SK-N-SH treated with all-trans-retinoic acid at 6 μM for 48 hours (cell line): ENCODE data around the gene TMEM132C.

Experiments used
- ATAC-seq: fragments of 200-7000 bp; cut with Tn5 transposase; 3 replicates; pipeline ENCODE4 v1.9.1; 2020; ENCODE audit warnings: mild to moderate bottlenecking, moderate library complexity
- ARNTL ChIP-seq: fragments of 450-650 bp; formaldehyde crosslinking; IDR thresholded peaks from 2 replicates; pipeline ENCODE4 v1.5.0; 2020; ENCODE audit warnings: low read depth, mild to moderate bottlenecking, moderate library complexity, borderline replicate concordance
- BACH2 ChIP-seq: fragments of 250-450 bp; sonication (Bioruptor Pico); IDR thresholded peaks from 2 replicates; pipeline ENCODE4 v1.9.0; 2021; ENCODE audit warnings: mild to moderate bottlenecking, borderline replicate concordance
- CREB5 ChIP-seq: fragments of 250-450 bp; sonication (Bioruptor Pico); IDR thresholded peaks from 2 replicates; pipeline ENCODE4 v1.5.1; 2020; ENCODE audit warnings: low read depth, mild to moderate bottlenecking, moderate library complexity
- CSDC2 ChIP-seq: fragments of 250-450 bp; sonication (Bioruptor Pico); IDR thresholded peaks from 2 replicates; pipeline ENCODE4 v1.5.0; 2020; ENCODE audit warnings: mild to moderate bottlenecking, moderate library complexity
- ESRRG ChIP-seq: fragments of 250-450 bp; sonication (Bioruptor Pico); IDR thresholded peaks from 2 replicates; pipeline ENCODE4 v1.6.1; 2021; ENCODE audit warnings: mild to moderate bottlenecking
- GLIS3 ChIP-seq: fragments of 250-450 bp; sonication (Bioruptor Pico); IDR thresholded peaks from 2 replicates; pipeline ENCODE4 v1.5.0; 2020; ENCODE audit warnings: mild to moderate bottlenecking, moderate library complexity
- ISL1 ChIP-seq: fragments of 250-450 bp; sonication (Bioruptor Pico); IDR thresholded peaks from 2 replicates; pipeline ENCODE4 v2.1.2; 2022; ENCODE audit warnings: mild to moderate bottlenecking, moderate library complexity
- OSR1 ChIP-seq: fragments of 250-450 bp; sonication (Bioruptor Pico); IDR thresholded peaks from 2 replicates; pipeline ENCODE4 v1.8.0; 2022; ENCODE audit warnings: moderate library complexity, mild to moderate bottlenecking, inconsistent platforms
- POU6F1 ChIP-seq: fragments of 250-450 bp; sonication (Bioruptor Pico); IDR thresholded peaks from 2 replicates; pipeline ENCODE4 v1.8.0; 2021; ENCODE audit warnings: low read depth, mild to moderate bottlenecking, moderate library complexity, borderline replicate concordance
- PPARA ChIP-seq: fragments of 250-450 bp; sonication (Bioruptor Pico); IDR thresholded peaks from 2 replicates; pipeline ENCODE4 v1.5.0; 2020; ENCODE audit warnings: mild to moderate bottlenecking, borderline replicate concordance
- RARB ChIP-seq: fragments of 250-450 bp; sonication (Bioruptor Pico); IDR thresholded peaks from 2 replicates; pipeline ENCODE4 v1.8.0; 2021; ENCODE audit warnings: mild to moderate bottlenecking, moderate library complexity
- SNAI2 ChIP-seq: fragments of 250-450 bp; sonication (Bioruptor Pico); IDR thresholded peaks from 2 replicates; pipeline ENCODE4 v1.5.0; 2020; ENCODE audit warnings: mild to moderate bottlenecking, moderate library complexity
- TCF4 ChIP-seq: fragments of 250-450 bp; sonication (Bioruptor Pico); IDR thresholded peaks from 2 replicates; pipeline ENCODE4 v1.8.0; 2021; ENCODE audit warnings: mild to moderate bottlenecking, moderate library complexity, borderline replicate concordance
- TOX ChIP-seq: fragments of 250-450 bp; sonication (Bioruptor Pico); IDR thresholded peaks from 2 replicates; pipeline ENCODE4 v1.8.0; 2021; ENCODE audit warnings: mild to moderate bottlenecking, moderate library complexity, borderline replicate concordance
- ZFP3 ChIP-seq: fragments of 250-450 bp; sonication (Bioruptor Pico); IDR thresholded peaks from 2 replicates; pipeline ENCODE4 v1.5.0; 2020; ENCODE audit warnings: mild to moderate bottlenecking, moderate library complexity
- ZFP30 ChIP-seq: fragments of 450-650 bp; formaldehyde crosslinking; IDR thresholded peaks from 2 replicates; pipeline ENCODE4 v1.5.0; 2022; ENCODE audit warnings: mild to moderate bottlenecking, moderate library complexity
- ZNF565 ChIP-seq: fragments of 450-650 bp; formaldehyde crosslinking; conservative IDR thresholded peaks from 2 replicates; pipeline ENCODE4 v1.5.0; 2020; ENCODE audit warnings: low read depth, mild to moderate bottlenecking, moderate library complexity
- ZNF70 ChIP-seq: fragments of 450-650 bp; formaldehyde crosslinking; IDR thresholded peaks from 2 replicates; pipeline ENCODE4 v1.5.0; 2020; ENCODE audit warnings: mild to moderate bottlenecking, moderate library complexity
- ZNF8 ChIP-seq: fragments of 450-650 bp; formaldehyde crosslinking; IDR thresholded peaks from 2 replicates; pipeline ENCODE4 v1.5.0; 2020; ENCODE audit warnings: mild to moderate bottlenecking, moderate library complexity
- TF ChIP-seq, protein P1 (sequence below): fragments of 250-450 bp; sonication (Bioruptor Pico); IDR thresholded peaks from 2 replicates; pipeline ENCODE4 v1.5.0; 2020; ENCODE audit warnings: mild to moderate bottlenecking, moderate library complexity
- TF ChIP-seq, protein P2 (sequence below): fragments of 250-450 bp; sonication (Bioruptor Pico); IDR thresholded peaks from 2 replicates; pipeline ENCODE4 v1.5.1; 2021; ENCODE audit warnings: mild to moderate bottlenecking, moderate library complexity
- TF ChIP-seq, protein P3 (sequence below): fragments of 250-450 bp; sonication (Bioruptor Pico); IDR thresholded peaks from 2 replicates; pipeline ENCODE4 v1.8.0; 2020; ENCODE audit warnings: mild to moderate bottlenecking, moderate library complexity, borderline replicate concordance

The TMEM132C gene

DNA sequence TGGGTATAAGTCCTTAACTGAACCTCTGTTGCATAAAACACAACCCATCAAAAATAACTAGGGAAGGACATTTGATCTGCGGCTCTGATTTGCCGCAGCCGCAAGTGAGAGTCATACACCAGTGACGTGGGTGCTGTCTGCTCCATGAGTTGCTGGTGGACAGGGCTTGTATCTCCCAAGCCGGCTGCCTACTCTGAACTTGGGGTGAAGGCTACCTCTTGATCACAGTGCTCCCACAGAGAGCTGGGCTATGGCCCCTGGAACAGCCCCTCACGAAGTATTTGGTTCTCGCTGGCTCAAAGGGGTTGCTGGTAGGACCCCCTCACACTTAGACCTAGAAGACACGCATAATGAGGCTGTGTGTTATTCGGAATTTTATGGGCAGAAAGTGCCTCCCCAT is 118.8 kb downstream of the TMEM132C start:
- TF ChIP-seq CSDC2 (CRISPR knock-in tag): no peak
- TF ChIP-seq, protein P1, sequence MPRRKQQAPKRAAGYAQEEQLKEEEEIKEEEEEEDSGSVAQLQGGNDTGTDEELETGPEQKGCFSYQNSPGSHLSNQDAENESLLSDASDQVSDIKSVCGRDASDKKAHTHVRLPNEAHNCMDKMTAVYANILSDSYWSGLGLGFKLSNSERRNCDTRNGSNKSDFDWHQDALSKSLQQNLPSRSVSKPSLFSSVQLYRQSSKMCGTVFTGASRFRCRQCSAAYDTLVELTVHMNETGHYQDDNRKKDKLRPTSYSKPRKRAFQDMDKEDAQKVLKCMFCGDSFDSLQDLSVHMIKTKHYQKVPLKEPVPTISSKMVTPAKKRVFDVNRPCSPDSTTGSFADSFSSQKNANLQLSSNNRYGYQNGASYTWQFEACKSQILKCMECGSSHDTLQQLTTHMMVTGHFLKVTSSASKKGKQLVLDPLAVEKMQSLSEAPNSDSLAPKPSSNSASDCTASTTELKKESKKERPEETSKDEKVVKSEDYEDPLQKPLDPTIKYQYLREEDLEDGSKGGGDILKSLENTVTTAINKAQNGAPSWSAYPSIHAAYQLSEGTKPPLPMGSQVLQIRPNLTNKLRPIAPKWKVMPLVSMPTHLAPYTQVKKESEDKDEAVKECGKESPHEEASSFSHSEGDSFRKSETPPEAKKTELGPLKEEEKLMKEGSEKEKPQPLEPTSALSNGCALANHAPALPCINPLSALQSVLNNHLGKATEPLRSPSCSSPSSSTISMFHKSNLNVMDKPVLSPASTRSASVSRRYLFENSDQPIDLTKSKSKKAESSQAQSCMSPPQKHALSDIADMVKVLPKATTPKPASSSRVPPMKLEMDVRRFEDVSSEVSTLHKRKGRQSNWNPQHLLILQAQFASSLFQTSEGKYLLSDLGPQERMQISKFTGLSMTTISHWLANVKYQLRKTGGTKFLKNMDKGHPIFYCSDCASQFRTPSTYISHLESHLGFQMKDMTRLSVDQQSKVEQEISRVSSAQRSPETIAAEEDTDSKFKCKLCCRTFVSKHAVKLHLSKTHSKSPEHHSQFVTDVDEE: no peak
- no peak for TF ChIP-seq ESRRG (CRISPR knock-in tag)
- TF ChIP-seq OSR1: no peak
- TF ChIP-seq, protein P2, sequence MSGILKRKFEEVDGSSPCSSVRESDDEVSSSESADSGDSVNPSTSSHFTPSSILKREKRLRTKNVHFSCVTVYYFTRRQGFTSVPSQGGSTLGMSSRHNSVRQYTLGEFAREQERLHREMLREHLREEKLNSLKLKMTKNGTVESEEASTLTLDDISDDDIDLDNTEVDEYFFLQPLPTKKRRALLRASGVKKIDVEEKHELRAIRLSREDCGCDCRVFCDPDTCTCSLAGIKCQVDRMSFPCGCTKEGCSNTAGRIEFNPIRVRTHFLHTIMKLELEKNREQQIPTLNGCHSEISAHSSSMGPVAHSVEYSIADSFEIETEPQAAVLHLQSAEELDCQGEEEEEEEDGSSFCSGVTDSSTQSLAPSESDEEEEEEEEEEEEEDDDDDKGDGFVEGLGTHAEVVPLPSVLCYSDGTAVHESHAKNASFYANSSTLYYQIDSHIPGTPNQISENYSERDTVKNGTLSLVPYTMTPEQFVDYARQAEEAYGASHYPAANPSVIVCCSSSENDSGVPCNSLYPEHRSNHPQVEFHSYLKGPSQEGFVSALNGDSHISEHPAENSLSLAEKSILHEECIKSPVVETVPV: no peak
- no peak for TF ChIP-seq PPARA
- no peak for TF ChIP-seq RARB (CRISPR knock-in tag)
- no peak for TF ChIP-seq ISL1 (CRISPR knock-in tag)
- no peak for TF ChIP-seq ZNF70 (CRISPR knock-in tag)
- TF ChIP-seq BACH2: no peak
- TF ChIP-seq, protein P3, sequence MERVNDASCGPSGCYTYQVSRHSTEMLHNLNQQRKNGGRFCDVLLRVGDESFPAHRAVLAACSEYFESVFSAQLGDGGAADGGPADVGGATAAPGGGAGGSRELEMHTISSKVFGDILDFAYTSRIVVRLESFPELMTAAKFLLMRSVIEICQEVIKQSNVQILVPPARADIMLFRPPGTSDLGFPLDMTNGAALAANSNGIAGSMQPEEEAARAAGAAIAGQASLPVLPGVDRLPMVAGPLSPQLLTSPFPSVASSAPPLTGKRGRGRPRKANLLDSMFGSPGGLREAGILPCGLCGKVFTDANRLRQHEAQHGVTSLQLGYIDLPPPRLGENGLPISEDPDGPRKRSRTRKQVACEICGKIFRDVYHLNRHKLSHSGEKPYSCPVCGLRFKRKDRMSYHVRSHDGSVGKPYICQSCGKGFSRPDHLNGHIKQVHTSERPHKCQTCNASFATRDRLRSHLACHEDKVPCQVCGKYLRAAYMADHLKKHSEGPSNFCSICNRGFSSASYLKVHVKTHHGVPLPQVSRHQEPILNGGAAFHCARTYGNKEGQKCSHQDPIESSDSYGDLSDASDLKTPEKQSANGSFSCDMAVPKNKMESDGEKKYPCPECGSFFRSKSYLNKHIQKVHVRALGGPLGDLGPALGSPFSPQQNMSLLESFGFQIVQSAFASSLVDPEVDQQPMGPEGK (CRISPR knock-in tag): no peak
- no peak for TF ChIP-seq POU6F1 (CRISPR knock-in tag)
- no peak for TF ChIP-seq ARNTL (CRISPR knock-in tag)
- TF ChIP-seq ZFP3: no peak
- TF ChIP-seq ZNF8 (CRISPR knock-in tag): no peak
- no peak for TF ChIP-seq ZFP30 (CRISPR knock-in tag)
- TF ChIP-seq ZNF565 (CRISPR knock-in tag): no peak
- no peak for TF ChIP-seq GLIS3 (CRISPR knock-in tag)
- TF ChIP-seq TOX (CRISPR knock-in tag): no peak
- ATAC-seq: no peak

DNA sequence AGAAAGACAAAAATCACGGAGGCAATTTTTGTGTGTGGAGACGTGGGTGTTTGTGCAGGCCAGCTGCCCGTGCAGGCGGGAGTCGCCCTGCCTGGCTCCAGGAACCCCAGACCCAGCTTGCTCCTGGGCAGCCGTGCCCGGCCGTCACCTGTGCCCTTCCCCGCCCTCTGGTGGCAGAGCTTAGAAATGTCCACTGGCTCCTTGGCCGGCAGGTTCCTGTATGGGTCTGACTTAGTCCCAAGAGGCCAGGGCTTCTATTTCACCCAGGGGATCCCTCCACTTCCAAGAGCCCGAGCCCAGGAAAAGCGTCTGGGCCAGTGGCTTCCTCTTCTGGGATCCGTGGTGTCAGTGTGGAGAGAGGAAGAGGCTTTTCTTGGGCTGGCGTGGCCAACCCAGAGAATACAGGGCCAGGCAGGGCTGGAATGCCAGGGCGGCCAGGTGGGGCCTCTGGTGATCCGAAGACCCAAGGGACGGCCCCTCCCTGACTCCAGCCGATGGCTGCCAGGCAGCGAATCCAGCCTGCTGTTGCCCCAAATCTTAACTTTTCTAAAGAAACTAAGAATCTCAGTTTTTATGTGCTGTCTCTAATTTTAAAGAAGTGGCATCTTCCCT is 120.9 kb downstream of the TMEM132C start:
- no peak for ATAC-seq
- TF ChIP-seq SNAI2 (CRISPR knock-in tag) (no peak), POU6F1 (CRISPR knock-in tag) (no peak), ZNF565 (CRISPR knock-in tag) (no peak), RARB (CRISPR knock-in tag) (no peak), ZFP3 (no peak), CREB5 (CRISPR knock-in tag) (no peak), TOX (CRISPR knock-in tag) (no peak), ARNTL (CRISPR knock-in tag) (no peak), OSR1 (no peak), ZFP30 (CRISPR knock-in tag) (no peak), BACH2 (no peak), PPARA (no peak), ZNF70 (CRISPR knock-in tag) (no peak), CSDC2 (CRISPR knock-in tag) (no peak), ZNF8 (CRISPR knock-in tag) (no peak), TCF4 (CRISPR knock-in tag) (no peak), ISL1 (CRISPR knock-in tag) (no peak)
- TF ChIP-seq, protein P1: no peak
- TF ChIP-seq, protein P3 (CRISPR knock-in tag): no peak
